NCI-H2171 (cell line): ENCODE results near the gene KCNK13.
"Not testable (repeated sequence)": the region's sequence is repeated elsewhere in the genome, so short reads cannot be mapped to it uniquely, and the experiment has no call there.

Source experiments
- DNase-seq: peaks from one replicate; lab custom pipeline; 2025; lab: John Stamatoyannopoulos, UW

Gene KCNK13

GRCh38 chr14:90061685-90062126, at the start of gene KCNK13:
KCNK13 (plus strand) TSS chr14:90061994; CDS start chr14:90062206, 212 bp downstream.
- no peak for DNase-seq

- DNase-seq = no peak
Measured at GRCh38 chr14:90017371-90017770, 44.4 kb upstream of the KCNK13 start.

- DNase-seq = no peak
Measured at GRCh38 chr14:90019824-90020523, 41.8 kb upstream of the KCNK13 start.

- no peak for DNase-seq
Measured at GRCh38 chr14:90023176-90023896, 38.5 kb upstream of the KCNK13 start.

- DNase-seq = peak; percentile 8
Measured at GRCh38 chr14:90024910-90025309, 36.9 kb upstream of the KCNK13 start.

GRCh38 chr14:90026608-90027007, 35.2 kb upstream of the KCNK13 start:
- not testable (repeated sequence) for DNase-seq

- no peak for DNase-seq
Measured at GRCh38 chr14:90027842-90028241, 34.0 kb upstream of the KCNK13 start.

GRCh38 chr14:90034156-90034555, 27.6 kb upstream of the KCNK13 start:
- DNase-seq = no peak

GRCh38 chr14:90034835-90035525, 26.8 kb upstream of the KCNK13 start:
- no peak for DNase-seq

GRCh38 chr14:90039253-90040010, 22.4 kb upstream of the KCNK13 start:
- no peak for DNase-seq

- no peak for DNase-seq
Measured at GRCh38 chr14:90040411-90040810, 21.4 kb upstream of the KCNK13 start.

GRCh38 chr14:90042496-90043252, 19.1 kb upstream of the KCNK13 start:
- no peak for DNase-seq

GRCh38 chr14:90045616-90046015, 16.2 kb upstream of the KCNK13 start:
- no peak for DNase-seq

- peak; percentile 34 for DNase-seq
Measured at GRCh38 chr14:90049390-90049789, 12.4 kb upstream of the KCNK13 start.

GRCh38 chr14:90050271-90050670, 11.5 kb upstream of the KCNK13 start:
- no peak for DNase-seq

- no peak for DNase-seq
Measured at GRCh38 chr14:90053044-90053443, 8.8 kb upstream of the KCNK13 start.

GRCh38 chr14:90054803-90055202, 7.0 kb upstream of the KCNK13 start:
- no peak for DNase-seq

- DNase-seq = no peak
Measured at GRCh38 chr14:90056826-90057225, 5.0 kb upstream of the KCNK13 start.

- no peak for DNase-seq
Measured at GRCh38 chr14:90058876-90059458, 2.8 kb upstream of the KCNK13 start.

- DNase-seq = peak; percentile 93
Measured at GRCh38 chr14:90060312-90060964, 1.4 kb upstream of the KCNK13 start.
